ENCODE data around the gene NEK11.

- no peak for TF ChIP-seq CTCF (IDR thresholded peaks at IDR 0.05)
- TF ChIP-seq EZH2 (IDR thresholded peaks at IDR 0.05): no peak
- TF ChIP-seq EZH2phosphoT487 (IDR thresholded peaks at IDR 0.05): no peak
Observed at GRCh38 chr3:131388490-131388799, 361.8 kb downstream of the NEK11 start.
